AG10803 (cell line): ENCODE measurements around the gene PDPN.

Source experiments
- DNase-seq: peaks from one replicate; pipeline ENCODE4 v3.0.0; 2010; ENCODE audit warnings: low read depth
- H3K4me3 ChIP-seq: 2 replicates; pipeline ENCODE4 v1.5.1; 2011; ENCODE audit warnings: mild to moderate bottlenecking, low read length, control low read depth
- TF ChIP-seq, protein P1 (sequence below): conservative IDR thresholded peaks from 2 replicates; pipeline ENCODE4 v1.5.1; 2011; ENCODE audit warnings: mild to moderate bottlenecking, low read length, control low read depth, inconsistent platforms

PDPN gene

DNA sequence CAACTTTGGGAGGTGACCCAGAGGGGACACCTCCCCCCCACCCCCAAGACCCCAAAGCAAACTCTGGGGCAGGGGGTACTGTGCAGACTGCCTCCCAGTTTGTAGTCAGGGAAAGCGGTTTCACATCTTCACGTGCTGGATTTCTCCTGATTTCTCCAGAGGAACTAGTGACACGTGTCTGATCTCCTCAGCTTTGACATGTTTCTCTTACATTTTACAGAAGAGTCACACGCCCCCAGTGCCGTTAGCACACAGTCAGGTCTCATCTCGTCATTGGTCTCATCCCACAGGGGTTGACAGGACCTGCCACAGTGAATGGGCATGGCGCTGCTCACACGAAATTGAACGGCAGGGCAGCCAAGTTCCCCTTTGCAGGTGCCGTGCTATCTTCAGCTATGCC, 11.8 kb downstream of the PDPN start:
- TF ChIP-seq, protein P1, sequence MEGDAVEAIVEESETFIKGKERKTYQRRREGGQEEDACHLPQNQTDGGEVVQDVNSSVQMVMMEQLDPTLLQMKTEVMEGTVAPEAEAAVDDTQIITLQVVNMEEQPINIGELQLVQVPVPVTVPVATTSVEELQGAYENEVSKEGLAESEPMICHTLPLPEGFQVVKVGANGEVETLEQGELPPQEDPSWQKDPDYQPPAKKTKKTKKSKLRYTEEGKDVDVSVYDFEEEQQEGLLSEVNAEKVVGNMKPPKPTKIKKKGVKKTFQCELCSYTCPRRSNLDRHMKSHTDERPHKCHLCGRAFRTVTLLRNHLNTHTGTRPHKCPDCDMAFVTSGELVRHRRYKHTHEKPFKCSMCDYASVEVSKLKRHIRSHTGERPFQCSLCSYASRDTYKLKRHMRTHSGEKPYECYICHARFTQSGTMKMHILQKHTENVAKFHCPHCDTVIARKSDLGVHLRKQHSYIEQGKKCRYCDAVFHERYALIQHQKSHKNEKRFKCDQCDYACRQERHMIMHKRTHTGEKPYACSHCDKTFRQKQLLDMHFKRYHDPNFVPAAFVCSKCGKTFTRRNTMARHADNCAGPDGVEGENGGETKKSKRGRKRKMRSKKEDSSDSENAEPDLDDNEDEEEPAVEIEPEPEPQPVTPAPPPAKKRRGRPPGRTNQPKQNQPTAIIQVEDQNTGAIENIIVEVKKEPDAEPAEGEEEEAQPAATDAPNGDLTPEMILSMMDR = no peak
- DNase-seq = no peak
- no peak overlapping the region for H3K4me3 ChIP-seq

DNA sequence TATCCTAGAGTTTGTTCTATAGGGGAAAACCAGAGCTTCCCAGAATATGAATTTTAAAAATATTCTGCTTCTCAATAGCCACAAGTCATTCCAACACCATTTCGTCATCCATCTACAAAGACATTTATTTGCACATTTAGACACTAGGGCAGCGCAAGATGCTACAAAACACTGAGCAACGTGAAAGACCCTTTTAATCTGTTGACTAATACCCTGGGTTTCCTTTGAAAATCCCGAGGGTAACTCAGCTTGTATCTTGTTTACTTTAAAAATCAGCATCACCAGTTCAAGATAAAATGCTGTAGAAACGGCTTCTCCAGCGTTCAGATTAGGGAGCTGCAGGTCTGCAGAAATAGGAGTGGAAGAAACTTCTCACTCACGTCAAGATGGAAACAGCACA, 13.5 kb downstream of the PDPN start:
- H3K4me3 ChIP-seq = no peak overlapping the region
- DNase-seq = no peak
- TF ChIP-seq, protein P1 = no peak

DNA sequence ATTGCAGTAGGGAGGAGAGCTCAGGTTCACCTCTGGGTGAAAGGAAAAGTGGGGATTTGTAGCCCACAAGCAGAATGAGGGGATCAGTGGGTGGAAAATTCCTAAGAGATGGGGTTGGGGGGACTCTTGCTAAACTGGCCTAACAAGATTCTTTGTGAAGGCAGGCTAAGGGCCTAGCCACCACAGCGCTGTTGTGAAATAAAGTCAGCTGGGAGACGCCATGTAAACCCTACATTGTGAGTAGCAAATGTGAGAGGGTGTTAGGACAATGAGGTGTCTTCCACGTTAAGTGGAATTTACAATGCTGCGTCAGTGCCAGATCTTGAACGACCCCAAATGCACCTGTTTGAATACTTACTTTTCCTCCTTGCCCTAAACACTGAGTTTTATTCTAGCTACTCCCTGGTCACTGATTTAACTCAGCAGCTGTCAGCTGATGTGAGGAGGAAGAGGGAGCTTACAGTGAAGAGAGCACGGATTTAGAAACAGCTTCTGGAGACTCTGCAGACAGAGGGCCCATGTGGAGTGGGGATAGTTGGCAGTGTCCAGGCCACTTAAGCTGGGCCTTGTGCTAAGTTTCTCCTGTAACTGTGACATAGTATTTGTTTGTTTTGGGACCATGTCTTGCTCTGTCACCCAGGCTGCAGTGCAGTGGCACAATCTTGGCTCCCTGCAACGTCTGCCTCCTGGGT, 17.3 kb downstream of the PDPN start:
- no peak for DNase-seq

DNA sequence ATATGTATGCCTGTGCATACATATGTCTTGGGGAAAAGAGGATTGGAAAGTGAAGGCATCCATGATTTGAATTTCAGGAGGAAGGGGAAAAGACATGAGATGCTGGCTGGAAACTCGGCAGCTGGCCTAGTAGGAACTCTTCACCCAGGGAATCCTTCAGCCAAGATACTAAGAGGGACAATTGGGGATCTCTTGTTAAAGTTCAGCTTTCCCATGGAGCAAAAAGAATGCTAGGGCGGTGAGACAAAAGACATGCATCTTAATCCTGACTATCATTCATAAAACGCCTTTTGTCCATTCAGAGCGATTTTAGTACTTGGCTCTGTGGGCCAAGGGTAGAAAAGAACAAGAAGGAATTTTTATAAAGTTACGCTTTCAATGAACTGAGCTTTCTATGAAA, 20.5 kb downstream of the PDPN start:
- H3K4me3 ChIP-seq = no peak overlapping the region
- DNase-seq = no peak
- TF ChIP-seq, protein P1 = no peak

More for the DNA sequence above, 17.3 kb downstream of the PDPN start:
- no peak overlapping the region for H3K4me3 ChIP-seq
- TF ChIP-seq, protein P1 = no peak

DNA sequence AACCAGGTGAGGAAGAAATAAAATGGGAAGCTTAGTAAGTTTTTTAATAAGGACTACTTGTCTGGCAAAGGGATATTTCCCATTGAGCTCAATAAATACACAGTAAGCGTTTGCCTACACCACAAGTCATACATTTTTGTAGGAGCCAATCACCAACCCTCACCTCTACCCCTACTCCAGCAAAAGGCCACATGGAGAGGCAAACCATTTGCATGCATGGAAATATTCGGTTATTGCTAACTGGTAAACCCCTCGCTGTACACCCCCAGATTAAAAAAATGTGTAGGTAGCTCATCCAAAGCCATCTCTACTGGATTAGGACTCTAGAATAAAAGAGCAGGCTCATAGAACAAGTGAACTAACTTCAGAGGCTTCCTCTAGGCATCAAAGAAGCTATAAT, 21.1 kb downstream of the PDPN start:
- no peak overlapping the region for H3K4me3 ChIP-seq
- TF ChIP-seq, protein P1 = no peak
- no peak for DNase-seq

DNA sequence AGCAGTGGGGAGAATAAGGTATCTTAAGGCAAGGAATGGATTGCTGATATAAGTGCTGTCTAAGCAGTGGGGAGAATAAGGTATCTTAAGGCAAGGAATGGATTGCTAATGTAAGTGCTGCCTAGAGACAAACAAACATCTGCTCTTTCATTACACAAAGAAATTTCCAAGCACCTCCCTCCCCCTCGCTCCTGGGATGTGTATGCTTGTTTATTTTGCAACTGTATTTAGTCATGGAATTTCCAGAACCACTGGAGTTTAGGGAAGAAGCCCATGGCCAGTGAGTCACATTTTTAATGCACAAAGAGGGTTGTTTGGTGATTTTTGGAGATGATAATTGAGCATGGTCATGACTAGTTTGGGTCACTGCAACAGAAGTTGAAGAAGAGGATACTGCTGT, 21.5 kb downstream of the PDPN start:
- no peak overlapping the region for H3K4me3 ChIP-seq
- TF ChIP-seq, protein P1 = no peak
- peak; percentile 94 for DNase-seq

DNA sequence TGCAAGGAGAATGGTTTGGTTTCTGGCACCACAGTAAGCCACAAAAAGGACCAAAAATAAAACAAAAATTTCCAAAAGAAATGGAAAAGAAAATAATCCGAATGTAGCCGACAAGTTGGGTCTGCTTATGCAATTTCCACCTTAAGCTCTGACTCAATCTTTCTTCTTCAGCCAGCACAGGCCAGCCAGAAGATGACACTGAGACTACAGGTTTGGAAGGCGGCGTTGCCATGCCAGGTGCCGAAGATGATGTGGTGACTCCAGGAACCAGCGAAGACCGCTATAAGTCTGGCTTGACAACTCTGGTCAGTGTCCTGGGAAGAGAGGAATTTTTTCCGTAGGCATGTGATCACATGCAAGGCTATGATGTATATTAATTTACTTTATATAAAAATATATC, 23.4 kb downstream of the PDPN start:
- no peak for DNase-seq
- no peak overlapping the region for H3K4me3 ChIP-seq
- TF ChIP-seq, protein P1 = no peak
